HEK293 (cell line): Measurements from ENCODE around the gene KLRG1.

Source experiments
- CTCF ChIA-PET: fragments of 350-600 bp; formaldehyde crosslinking; extraction: SDS; loops from one replicate; lab custom pipeline; 2021; ENCODE audit warnings: antibody characterized with exemption; lab: Yijun Ruan, JAX
- POLR2A ChIA-PET: fragments of 300-600 bp; formaldehyde crosslinking; extraction: SDS; loops from one replicate; lab custom pipeline; 2020; ENCODE audit warnings: antibody characterized with exemption, inconsistent platforms; lab: Yijun Ruan, JAX
- H3K27ac ChIP-seq: fragments of 200-500 bp; sonication (Bioruptor generic); 2 replicates; pipeline ENCODE4 v1.5.1; 2014; ENCODE audit warnings: low read depth, low read length, control low read depth, inconsistent platforms; ENCODE audit errors: extremely low read depth
- H3K36me3 ChIP-seq, 2 experiments: fragments of 200-500 bp in 1 of 2; sonication (Bioruptor generic) in 1 of 2; 1 replicate in 1 of 2; 2 replicates in 1 of 2; pipeline ENCODE4 v1.5.1; 2014 to 2017; ENCODE audit warnings: inconsistent platforms in 2 of 2, low read length in 2 of 2; ENCODE audit not compliant: control insufficient read depth in 2 of 2, insufficient read depth in 1 of 2
- H3K4me1 ChIP-seq: fragments of 200-500 bp; sonication (Bioruptor generic); 2 replicates; pipeline ENCODE4 v1.5.1; 2014; ENCODE audit warnings: mild to moderate bottlenecking, low read length, inconsistent platforms; ENCODE audit not compliant: control insufficient read depth, insufficient read depth
- H3K4me3 ChIP-seq: 2 replicates; pipeline ENCODE4 v1.5.1; 2011; ENCODE audit warnings: low read depth, mild to moderate bottlenecking, control low read depth, low read length, moderate library complexity
- H3K9me3 ChIP-seq: fragments of 200-500 bp; sonication (Bioruptor generic); 2 replicates; pipeline ENCODE4 v1.5.1; 2014; ENCODE audit warnings: low read depth, low read length, inconsistent platforms; ENCODE audit not compliant: control insufficient read depth, insufficient read depth
- MYNN ChIP-seq: fragments of 450-650 bp; formaldehyde crosslinking; IDR thresholded peaks from 2 replicates; pipeline ENCODE4 v1.5.1; 2016; ENCODE audit warnings: missing biosample characterization, missing genetic modification characterization, borderline replicate concordance
- SP3 ChIP-seq: fragments of 450-650 bp; formaldehyde crosslinking; IDR thresholded peaks from 2 replicates; pipeline ENCODE4 v1.5.1; 2016; ENCODE audit warnings: missing biosample characterization, missing genetic modification characterization
- ZBTB8A ChIP-seq: fragments of 450-650 bp; formaldehyde crosslinking; IDR thresholded peaks from 2 replicates; pipeline ENCODE4 v1.5.1; 2016; ENCODE audit warnings: missing biosample characterization, missing genetic modification characterization
- ZFHX2 ChIP-seq: fragments of 450-650 bp; formaldehyde crosslinking; conservative IDR thresholded peaks from 2 replicates; pipeline ENCODE4 v1.5.1; 2016; ENCODE audit warnings: missing biosample characterization, missing genetic modification characterization
- ZNF266 ChIP-seq: fragments of 450-650 bp; formaldehyde crosslinking; IDR thresholded peaks from 2 replicates; pipeline ENCODE4 v1.5.1; 2016; ENCODE audit warnings: missing biosample characterization, missing genetic modification characterization, low read depth
- ZNF311 ChIP-seq: fragments of 450-650 bp; formaldehyde crosslinking; IDR thresholded peaks from 2 replicates; pipeline ENCODE4 v1.5.1; 2017; ENCODE audit warnings: missing biosample characterization, missing genetic modification characterization, borderline replicate concordance
- ZNF335 ChIP-seq: fragments of 450-650 bp; formaldehyde crosslinking; conservative IDR thresholded peaks from 2 replicates; pipeline ENCODE4 v1.5.1; 2016; ENCODE audit warnings: missing biosample characterization, missing genetic modification characterization
- ZNF354C ChIP-seq: fragments of 450-650 bp; formaldehyde crosslinking; IDR thresholded peaks from 2 replicates; pipeline ENCODE4 v1.5.1; 2016; ENCODE audit warnings: missing biosample characterization, missing genetic modification characterization, low read depth, borderline replicate concordance
- ZNF391 ChIP-seq: fragments of 450-650 bp; formaldehyde crosslinking; IDR thresholded peaks from 2 replicates; pipeline ENCODE4 v1.5.1; 2016; ENCODE audit warnings: low read depth, missing biosample characterization, missing genetic modification characterization, borderline replicate concordance
- ZNF561 ChIP-seq: fragments of 450-650 bp; IDR thresholded peaks from 2 replicates; pipeline ENCODE4 v1.5.1; 2018; ENCODE audit warnings: missing biosample characterization, missing genetic modification characterization, borderline replicate concordance
- ZNF830 ChIP-seq: fragments of 450-650 bp; IDR thresholded peaks from 2 replicates; pipeline ENCODE4 v1.5.0; 2018; ENCODE audit warnings: missing biosample characterization, missing genetic modification characterization, low read depth, mild to moderate bottlenecking, moderate library complexity
- TF ChIP-seq, protein P1 (sequence below): fragments of 450-650 bp; formaldehyde crosslinking; IDR thresholded peaks from 2 replicates; pipeline ENCODE4 v1.5.1; 2016; ENCODE audit warnings: missing biosample characterization, missing genetic modification characterization
- TF ChIP-seq, protein P2 (sequence below): fragments of 450-650 bp; formaldehyde crosslinking; optimal IDR thresholded peaks from 2 replicates; pipeline ENCODE3; 2016; ENCODE audit warnings: missing biosample characterization, mild to moderate bottlenecking, missing genetic modification characterization
- TF ChIP-seq, protein P3 (sequence below): fragments of 450-650 bp; formaldehyde crosslinking; IDR thresholded peaks from 2 replicates; pipeline ENCODE4 v1.5.1; 2016; ENCODE audit warnings: missing biosample characterization, missing genetic modification characterization
- TF ChIP-seq, protein P4 (sequence below): fragments of 450-650 bp; formaldehyde crosslinking; IDR thresholded peaks from 2 replicates; pipeline ENCODE4 v1.5.1; 2016; ENCODE audit warnings: missing biosample characterization, missing genetic modification characterization
- TF ChIP-seq, protein P5 (sequence below): fragments of 450-650 bp; formaldehyde crosslinking; IDR thresholded peaks from 2 replicates; pipeline ENCODE4 v1.5.1; 2017; ENCODE audit warnings: missing biosample characterization, missing genetic modification characterization
- TF ChIP-seq, protein P6 (sequence below): fragments of 450-650 bp; formaldehyde crosslinking; IDR thresholded peaks from 2 replicates; pipeline ENCODE4; 2016; ENCODE audit warnings: missing biosample characterization, missing genetic modification characterization
- TF ChIP-seq, protein P7 (sequence below): fragments of 450-650 bp; formaldehyde crosslinking; IDR thresholded peaks from 2 replicates; pipeline ENCODE4 v1.5.1; 2016; ENCODE audit warnings: missing biosample characterization, missing genetic modification characterization

The KLRG1 gene

DNA sequence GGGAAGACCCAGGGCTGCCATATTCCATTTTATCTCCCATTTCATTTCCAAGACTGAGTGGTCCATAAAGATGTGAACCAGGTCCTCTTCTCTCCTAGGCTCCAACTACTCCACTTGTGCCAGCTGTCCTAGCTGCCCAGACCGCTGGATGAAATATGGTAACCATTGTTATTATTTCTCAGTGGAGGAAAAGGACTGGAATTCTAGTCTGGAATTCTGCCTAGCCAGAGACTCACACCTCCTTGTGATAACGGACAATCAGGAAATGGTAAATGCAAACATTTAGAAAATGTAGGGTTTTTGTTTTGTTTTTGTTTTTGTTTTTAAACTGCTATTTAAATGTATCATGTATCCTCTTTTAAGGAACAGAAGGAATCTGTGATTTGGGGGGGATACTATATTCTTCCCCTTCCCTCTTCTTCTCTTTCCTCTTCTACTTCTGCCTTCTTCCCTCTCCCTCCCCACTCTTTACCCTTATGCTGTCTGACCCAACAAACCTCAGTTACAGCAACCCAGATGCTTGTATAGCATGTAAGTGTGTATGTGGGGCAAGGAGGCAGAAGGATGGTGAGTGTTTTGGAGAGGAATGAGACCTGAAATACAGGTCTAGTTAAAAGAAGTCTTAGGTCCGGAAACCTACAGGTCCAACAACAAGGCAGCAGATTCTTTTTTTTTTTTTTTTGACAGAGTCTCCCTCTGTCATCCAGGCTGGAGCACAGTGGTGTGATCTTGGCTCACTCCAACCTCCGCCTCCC is 5.9 kb downstream of the KLRG1 start:
- ChIA-PET POLR2A (no interaction called here), CTCF (no interaction called here)
- TF ChIP-seq, protein P1, sequence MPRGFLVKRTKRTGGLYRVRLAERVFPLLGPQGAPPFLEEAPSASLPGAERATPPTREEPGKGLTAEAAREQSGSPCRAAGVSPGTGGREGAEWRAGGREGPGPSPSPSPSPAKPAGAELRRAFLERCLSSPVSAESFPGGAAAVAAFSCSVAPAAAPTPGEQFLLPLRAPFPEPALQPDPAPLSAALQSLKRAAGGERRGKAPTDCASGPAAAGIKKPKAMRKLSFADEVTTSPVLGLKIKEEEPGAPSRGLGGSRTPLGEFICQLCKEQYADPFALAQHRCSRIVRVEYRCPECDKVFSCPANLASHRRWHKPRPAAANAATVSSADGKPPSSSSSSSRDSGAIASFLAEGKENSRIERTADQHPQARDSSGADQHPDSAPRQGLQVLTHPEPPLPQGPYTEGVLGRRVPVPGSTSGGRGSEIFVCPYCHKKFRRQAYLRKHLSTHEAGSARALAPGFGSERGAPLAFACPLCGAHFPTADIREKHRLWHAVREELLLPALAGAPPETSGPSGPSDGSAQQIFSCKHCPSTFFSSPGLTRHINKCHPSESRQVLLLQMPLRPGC (tag by site-specific recombination), result no peak
- TF ChIP-seq, protein P2, sequence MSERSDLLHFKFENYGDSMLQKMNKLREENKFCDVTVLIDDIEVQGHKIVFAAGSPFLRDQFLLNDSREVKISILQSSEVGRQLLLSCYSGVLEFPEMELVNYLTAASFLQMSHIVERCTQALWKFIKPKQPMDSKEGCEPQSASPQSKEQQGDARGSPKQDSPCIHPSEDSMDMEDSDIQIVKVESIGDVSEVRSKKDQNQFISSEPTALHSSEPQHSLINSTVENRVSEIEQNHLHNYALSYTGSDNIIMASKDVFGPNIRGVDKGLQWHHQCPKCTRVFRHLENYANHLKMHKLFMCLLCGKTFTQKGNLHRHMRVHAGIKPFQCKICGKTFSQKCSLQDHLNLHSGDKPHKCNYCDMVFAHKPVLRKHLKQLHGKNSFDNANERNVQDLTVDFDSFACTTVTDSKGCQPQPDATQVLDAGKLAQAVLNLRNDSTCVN, result no peak
- TF ChIP-seq, protein P3, sequence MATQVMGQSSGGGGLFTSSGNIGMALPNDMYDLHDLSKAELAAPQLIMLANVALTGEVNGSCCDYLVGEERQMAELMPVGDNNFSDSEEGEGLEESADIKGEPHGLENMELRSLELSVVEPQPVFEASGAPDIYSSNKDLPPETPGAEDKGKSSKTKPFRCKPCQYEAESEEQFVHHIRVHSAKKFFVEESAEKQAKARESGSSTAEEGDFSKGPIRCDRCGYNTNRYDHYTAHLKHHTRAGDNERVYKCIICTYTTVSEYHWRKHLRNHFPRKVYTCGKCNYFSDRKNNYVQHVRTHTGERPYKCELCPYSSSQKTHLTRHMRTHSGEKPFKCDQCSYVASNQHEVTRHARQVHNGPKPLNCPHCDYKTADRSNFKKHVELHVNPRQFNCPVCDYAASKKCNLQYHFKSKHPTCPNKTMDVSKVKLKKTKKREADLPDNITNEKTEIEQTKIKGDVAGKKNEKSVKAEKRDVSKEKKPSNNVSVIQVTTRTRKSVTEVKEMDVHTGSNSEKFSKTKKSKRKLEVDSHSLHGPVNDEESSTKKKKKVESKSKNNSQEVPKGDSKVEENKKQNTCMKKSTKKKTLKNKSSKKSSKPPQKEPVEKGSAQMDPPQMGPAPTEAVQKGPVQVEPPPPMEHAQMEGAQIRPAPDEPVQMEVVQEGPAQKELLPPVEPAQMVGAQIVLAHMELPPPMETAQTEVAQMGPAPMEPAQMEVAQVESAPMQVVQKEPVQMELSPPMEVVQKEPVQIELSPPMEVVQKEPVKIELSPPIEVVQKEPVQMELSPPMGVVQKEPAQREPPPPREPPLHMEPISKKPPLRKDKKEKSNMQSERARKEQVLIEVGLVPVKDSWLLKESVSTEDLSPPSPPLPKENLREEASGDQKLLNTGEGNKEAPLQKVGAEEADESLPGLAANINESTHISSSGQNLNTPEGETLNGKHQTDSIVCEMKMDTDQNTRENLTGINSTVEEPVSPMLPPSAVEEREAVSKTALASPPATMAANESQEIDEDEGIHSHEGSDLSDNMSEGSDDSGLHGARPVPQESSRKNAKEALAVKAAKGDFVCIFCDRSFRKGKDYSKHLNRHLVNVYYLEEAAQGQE, result no peak
- TF ChIP-seq ZFHX2 (tag by site-specific recombination) (no peak), SP3 (tag by site-specific recombination) (no peak), ZNF354C (tag by site-specific recombination) (no peak), ZNF266 (tag by site-specific recombination) (no peak), ZNF335 (tag by site-specific recombination) (no peak), ZNF391 (tag by site-specific recombination) (no peak), MYNN (tag by site-specific recombination) (no peak), ZNF561 (tag by site-specific recombination) (no peak), ZNF830 (tag by site-specific recombination) (no peak), ZBTB8A (tag by site-specific recombination) (no peak), ZNF311 (tag by site-specific recombination) (no peak)
- TF ChIP-seq, protein P4, sequence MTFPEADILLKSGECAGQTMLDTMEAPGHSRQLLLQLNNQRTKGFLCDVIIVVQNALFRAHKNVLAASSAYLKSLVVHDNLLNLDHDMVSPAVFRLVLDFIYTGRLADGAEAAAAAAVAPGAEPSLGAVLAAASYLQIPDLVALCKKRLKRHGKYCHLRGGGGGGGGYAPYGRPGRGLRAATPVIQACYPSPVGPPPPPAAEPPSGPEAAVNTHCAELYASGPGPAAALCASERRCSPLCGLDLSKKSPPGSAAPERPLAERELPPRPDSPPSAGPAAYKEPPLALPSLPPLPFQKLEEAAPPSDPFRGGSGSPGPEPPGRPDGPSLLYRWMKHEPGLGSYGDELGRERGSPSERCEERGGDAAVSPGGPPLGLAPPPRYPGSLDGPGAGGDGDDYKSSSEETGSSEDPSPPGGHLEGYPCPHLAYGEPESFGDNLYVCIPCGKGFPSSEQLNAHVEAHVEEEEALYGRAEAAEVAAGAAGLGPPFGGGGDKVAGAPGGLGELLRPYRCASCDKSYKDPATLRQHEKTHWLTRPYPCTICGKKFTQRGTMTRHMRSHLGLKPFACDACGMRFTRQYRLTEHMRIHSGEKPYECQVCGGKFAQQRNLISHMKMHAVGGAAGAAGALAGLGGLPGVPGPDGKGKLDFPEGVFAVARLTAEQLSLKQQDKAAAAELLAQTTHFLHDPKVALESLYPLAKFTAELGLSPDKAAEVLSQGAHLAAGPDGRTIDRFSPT, result no peak
- TF ChIP-seq, protein P5, sequence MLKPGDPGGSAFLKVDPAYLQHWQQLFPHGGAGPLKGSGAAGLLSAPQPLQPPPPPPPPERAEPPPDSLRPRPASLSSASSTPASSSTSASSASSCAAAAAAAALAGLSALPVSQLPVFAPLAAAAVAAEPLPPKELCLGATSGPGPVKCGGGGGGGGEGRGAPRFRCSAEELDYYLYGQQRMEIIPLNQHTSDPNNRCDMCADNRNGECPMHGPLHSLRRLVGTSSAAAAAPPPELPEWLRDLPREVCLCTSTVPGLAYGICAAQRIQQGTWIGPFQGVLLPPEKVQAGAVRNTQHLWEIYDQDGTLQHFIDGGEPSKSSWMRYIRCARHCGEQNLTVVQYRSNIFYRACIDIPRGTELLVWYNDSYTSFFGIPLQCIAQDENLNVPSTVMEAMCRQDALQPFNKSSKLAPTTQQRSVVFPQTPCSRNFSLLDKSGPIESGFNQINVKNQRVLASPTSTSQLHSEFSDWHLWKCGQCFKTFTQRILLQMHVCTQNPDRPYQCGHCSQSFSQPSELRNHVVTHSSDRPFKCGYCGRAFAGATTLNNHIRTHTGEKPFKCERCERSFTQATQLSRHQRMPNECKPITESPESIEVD (tag by site-specific recombination), result no peak
- TF ChIP-seq, protein P6, sequence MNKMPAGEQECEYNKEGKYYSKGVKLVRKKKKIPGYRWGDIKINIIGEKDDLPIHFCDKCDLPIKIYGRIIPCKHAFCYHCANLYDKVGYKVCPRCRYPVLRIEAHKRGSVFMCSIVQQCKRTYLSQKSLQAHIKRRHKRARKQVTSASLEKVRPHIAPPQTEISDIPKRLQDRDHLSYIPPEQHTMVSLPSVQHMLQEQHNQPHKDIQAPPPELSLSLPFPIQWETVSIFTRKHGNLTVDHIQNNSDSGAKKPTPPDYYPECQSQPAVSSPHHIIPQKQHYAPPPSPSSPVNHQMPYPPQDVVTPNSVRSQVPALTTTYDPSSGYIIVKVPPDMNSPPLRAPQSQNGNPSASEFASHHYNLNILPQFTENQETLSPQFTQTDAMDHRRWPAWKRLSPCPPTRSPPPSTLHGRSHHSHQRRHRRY (tag by site-specific recombination), result no peak
- TF ChIP-seq, protein P7, sequence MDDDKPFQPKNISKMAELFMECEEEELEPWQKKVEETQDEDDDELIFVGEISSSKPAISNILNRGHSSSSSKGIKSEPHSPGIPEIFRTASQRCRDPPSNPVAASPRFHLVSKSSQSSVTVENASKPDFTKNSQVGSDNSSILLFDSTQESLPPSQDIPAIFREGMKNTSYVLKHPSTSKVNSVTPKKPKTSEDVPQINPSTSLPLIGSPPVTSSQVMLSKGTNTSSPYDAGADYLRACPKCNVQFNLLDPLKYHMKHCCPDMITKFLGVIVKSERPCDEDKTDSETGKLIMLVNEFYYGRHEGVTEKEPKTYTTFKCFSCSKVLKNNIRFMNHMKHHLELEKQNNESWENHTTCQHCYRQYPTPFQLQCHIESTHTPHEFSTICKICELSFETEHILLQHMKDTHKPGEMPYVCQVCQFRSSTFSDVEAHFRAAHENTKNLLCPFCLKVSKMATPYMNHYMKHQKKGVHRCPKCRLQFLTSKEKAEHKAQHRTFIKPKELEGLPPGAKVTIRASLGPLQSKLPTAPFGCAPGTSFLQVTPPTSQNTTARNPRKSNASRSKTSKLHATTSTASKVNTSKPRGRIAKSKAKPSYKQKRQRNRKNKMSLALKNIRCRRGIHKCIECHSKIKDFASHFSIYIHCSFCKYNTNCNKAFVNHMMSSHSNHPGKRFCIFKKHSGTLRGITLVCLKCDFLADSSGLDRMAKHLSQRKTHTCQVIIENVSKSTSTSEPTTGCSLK, result no peak
- TF ChIP-seq, all 188 proteins: peak for 0
- H3K4me1 ChIP-seq, result no peaks in the 10 kb centered on the region
- H3K4me3 ChIP-seq, result no peak overlapping the region
- no peak overlapping the region for H3K27ac ChIP-seq
- no peaks in the 10 kb centered on the region for H3K9me3 ChIP-seq
- no peaks in the 10 kb centered on the region for H3K36me3 ChIP-seq
